ENCODE results near the gene SLC35F4. TPM values are rescaled to one million over a fixed set of nuclear protein-coding genes. Genes with fewer than 3 reads are reported as not detected.
A peak's percentile ranks its signal among the peaks of the same experiment; 100 is the strongest.

The SLC35F4 gene
- total RNA-seq, 1 experiment from 2014 or later, result not detected

DNA sequence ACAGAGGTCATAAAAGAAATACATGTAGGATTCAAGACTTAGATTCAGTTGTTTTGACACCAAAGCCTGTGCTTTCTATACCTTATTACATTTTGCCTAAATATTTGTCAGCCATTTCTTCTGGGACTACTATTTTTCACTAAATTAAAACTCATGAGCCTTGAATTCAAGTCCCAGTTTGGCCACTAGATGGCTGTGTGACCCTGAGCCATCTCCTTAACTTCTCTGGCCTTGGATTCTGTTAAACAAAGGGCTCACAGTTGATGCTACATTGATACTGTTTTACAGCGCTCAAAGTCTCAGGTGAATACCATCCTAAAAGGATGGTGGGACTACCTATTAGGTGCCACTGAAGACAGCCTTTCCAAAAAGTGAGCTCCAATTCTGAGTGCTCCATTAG is 332.7 kb downstream of the SLC35F4 start:
- peak; percentile 38 for DNase-seq (ENCODE audit: low read depth)

DNA sequence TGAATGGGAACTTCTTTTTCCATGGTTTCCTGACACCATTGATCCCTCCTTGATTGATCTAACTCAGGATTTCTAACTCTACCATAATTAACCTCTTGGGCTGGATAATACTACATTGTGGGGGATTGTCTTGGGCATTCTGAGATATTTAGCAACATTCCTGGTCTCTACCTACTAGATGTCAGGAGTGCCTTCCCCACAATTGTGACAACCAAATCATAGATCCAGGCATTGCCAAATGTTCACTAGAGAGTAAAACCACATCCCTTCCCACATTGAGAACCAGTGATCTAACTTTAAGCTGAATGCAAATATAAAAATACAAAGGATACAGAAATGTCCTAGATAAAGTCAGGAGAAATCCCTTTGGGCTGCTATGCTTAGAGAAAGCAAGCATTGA is 335.3 kb downstream of the SLC35F4 start:
- DNase-seq (ENCODE audit: low read depth), result no peak

DNA sequence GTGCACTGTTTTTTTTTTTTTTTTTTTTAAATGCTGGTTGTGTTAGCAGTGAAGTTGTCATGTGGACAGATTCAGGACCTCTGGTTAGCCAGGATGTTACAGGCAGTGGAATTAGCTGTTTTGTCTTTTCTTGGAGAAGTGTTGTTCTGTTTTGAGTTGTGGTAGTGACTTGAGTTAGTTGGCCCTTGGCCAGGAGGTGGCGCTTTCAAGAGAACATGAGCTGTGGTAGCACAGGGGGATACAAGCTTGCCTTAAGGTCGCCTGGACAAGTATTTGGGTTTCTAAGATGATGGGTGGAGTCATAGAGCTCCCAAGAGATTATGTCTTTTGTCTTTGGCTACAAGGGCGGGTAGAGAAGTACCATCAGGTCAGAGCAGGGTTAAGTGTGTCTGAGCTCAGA is 338.9 kb downstream of the SLC35F4 start:
- no peak for DNase-seq (ENCODE audit: low read depth)

DNA sequence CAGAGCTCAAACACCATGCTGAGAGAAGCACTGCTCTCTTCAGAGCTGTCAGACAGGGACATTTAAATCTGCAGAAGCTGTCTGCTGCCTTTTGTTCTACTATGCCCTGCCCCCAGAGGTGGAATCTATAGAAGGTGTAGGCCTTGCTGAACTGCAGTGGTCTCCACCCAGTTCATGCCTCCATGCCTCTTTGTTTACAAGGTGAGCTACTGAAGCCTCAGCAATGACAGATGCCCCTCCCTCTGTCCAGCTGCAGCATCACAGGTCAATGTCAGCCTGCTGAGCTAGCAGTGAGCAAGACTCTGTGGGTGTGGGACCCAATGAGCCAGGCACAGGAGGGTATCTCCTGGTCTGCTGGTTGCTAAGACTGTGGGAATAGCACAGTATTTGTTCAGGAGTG is 346.8 kb downstream of the SLC35F4 start:
- no peak for DNase-seq (ENCODE audit: low read depth)

Measured in Daoy (cell line).